Measurements from ENCODE around the gene DDHD1.

Gene DDHD1

GRCh38 chr14:53027562-53027961, 125.6 kb downstream of the DDHD1 start:
- no peak for DNase-seq

GRCh38 chr14:53027041-53027440, 126.1 kb downstream of the DDHD1 start:
- no peak for DNase-seq

GRCh38 chr14:53023325-53023724, 129.8 kb downstream of the DDHD1 start:
- no peak for DNase-seq

- no peak for DNase-seq
These were observed 130.5 kb downstream of the DDHD1 start for GRCh38 chr14:53022593-53022992.

GRCh38 chr14:53020193-53020932, 132.8 kb downstream of the DDHD1 start:
- no peak for DNase-seq

GRCh38 chr14:53019406-53019805, 133.7 kb downstream of the DDHD1 start:
- DNase-seq, result no peak

- no peak for DNase-seq
These were observed 135.3 kb downstream of the DDHD1 start for GRCh38 chr14:53017837-53018236.

GRCh38 chr14:53016919-53017318, 136.2 kb downstream of the DDHD1 start:
- DNase-seq, result no peak

GRCh38 chr14:53016491-53016890, 136.6 kb downstream of the DDHD1 start:
- DNase-seq, result no peak

- no peak for DNase-seq
These were observed 142.1 kb downstream of the DDHD1 start for GRCh38 chr14:53011053-53011462.

- no peak for DNase-seq
These were observed 142.7 kb downstream of the DDHD1 start for GRCh38 chr14:53010193-53011040.

GRCh38 chr14:53006931-53007562, 146.1 kb downstream of the DDHD1 start:
- no peak for DNase-seq

GRCh38 chr14:53004976-53005375, 148.1 kb downstream of the DDHD1 start:
- no peak for DNase-seq

- DNase-seq, result no peak
These were observed 149.3 kb downstream of the DDHD1 start for GRCh38 chr14:53003776-53004175.

- no peak for DNase-seq
These were observed 150.5 kb downstream of the DDHD1 start for GRCh38 chr14:53002576-53002975.

- no peak for DNase-seq
These were observed 151.2 kb downstream of the DDHD1 start for GRCh38 chr14:53001787-53002378.

- no peak for DNase-seq
These were observed 154.6 kb downstream of the DDHD1 start for GRCh38 chr14:52998376-52999015.

GRCh38 chr14:52996493-52996892, 156.6 kb downstream of the DDHD1 start:
- no peak for DNase-seq

GRCh38 chr14:52995998-52996397, 157.1 kb downstream of the DDHD1 start:
- no peak for DNase-seq

- DNase-seq, result no peak
These were observed 160.8 kb downstream of the DDHD1 start for GRCh38 chr14:52992236-52992870.

- DNase-seq, result no peak
These were observed 165.0 kb downstream of the DDHD1 start for GRCh38 chr14:52988139-52988538.

- no peak for DNase-seq
These were observed 165.6 kb downstream of the DDHD1 start for GRCh38 chr14:52987514-52987913.

Measured in CD4-positive, alpha-beta T cell treated with Interleukin-15 for 1 hour (primary cell).